HepG2 (cell line): ENCODE data around the gene CMTM8. TPM values are rescaled to one million over a fixed set of nuclear protein-coding genes. Genes with fewer than 3 reads are reported as not detected.

Source experiments
- ATAC-seq: fragments of 200-7000 bp; cut with Tn5 transposase; 3 replicates; pipeline ENCODE4 v1.9.1; 2020; ENCODE audit warnings: mild to moderate bottlenecking, moderate library complexity
- BruUV-seq: library from RNA; stranded (reverse); fragments of 400-500 nt; replicated peaks from 2 replicates; lab custom pipeline; 2021; lab: Mats Ljungman, UMichigan
- CTCF ChIA-PET: fragments of 300-600 bp; formaldehyde crosslinking; extraction: SDS; loops from one replicate; lab custom pipeline; 2021; ENCODE audit warnings: low total read pairs, inconsistent platforms, low intra/inter-chr PET ratio; lab: Yijun Ruan, JAX
- POLR2A ChIA-PET: fragments of 350-600 bp; sonication (Branson Sonifier 250); formaldehyde crosslinking; loops from one replicate; lab custom pipeline; 2020; ENCODE audit warnings: antibody characterized with exemption, inconsistent platforms; lab: Yijun Ruan, JAX
- DNase-seq: peaks from one replicate; pipeline ENCODE4 v3.0.0-alpha.2; 2015; ENCODE audit warnings: low spot score
- FAIRE-seq: peaks from 3 replicates; lab custom pipeline; 2011; peaks lifted over from hg19 to GRCh38; lab: Jason Lieb, UNC
- H2AFZ ChIP-seq: one replicate; pipeline ENCODE4 v1.6.1; 2011; ENCODE audit warnings: low read length, inconsistent platforms
- H3K27ac ChIP-seq: fragments of 300-600 bp; 3 replicates; pipeline ENCODE4 v1.8.0; 2011; ENCODE audit warnings: mixed run types, mild to moderate bottlenecking, mixed read lengths, low read length, inconsistent platforms; ENCODE audit not compliant: insufficient read depth; ENCODE audit errors: extremely low read length
- H3K27me3 ChIP-seq, 2 experiments: fragments of 200-600 bp in 1 of 2; 2 replicates in 1 of 2; 3 replicates in 1 of 2; pipeline versions ENCODE4 v1.6.0 to v1.8.0; 2011; ENCODE audit warnings: low read length in 2 of 2, mild to moderate bottlenecking in 2 of 2, moderate library complexity in 2 of 2, inconsistent platforms in 1 of 2; ENCODE audit not compliant: insufficient read depth in 2 of 2, control insufficient read depth in 1 of 2
- H3K36me3 ChIP-seq, 2 experiments: fragments of 200-600 bp in 1 of 2; replicated peaks in 1 of 2; 2 replicates in 1 of 2; 3 replicates in 1 of 2; pipeline versions ENCODE4 v1.5.1 to v1.8.0; 2011; ENCODE audit warnings: low read length in 2 of 2, inconsistent platforms in 1 of 2; ENCODE audit not compliant: insufficient read depth in 2 of 2, control insufficient read depth in 1 of 2
- H3K4me1 ChIP-seq: 2 replicates; pipeline ENCODE4 v1.5.1; 2012; ENCODE audit warnings: low read length, inconsistent platforms; ENCODE audit not compliant: insufficient read depth
- H3K4me2 ChIP-seq: 2 replicates; pipeline ENCODE4 v1.6.0; 2011; ENCODE audit warnings: low read depth, low read length, inconsistent platforms
- H3K4me3 ChIP-seq, 3 experiments: fragments of 200-600 bp in 1 of 3; sonication (generic), shearing (Covaris generic) in 1 of 3; replicated peaks in 1 of 3; 2 replicates each; pipeline ENCODE4 v1.5.1; 2011 to 2016; ENCODE audit warnings: low read length in 3 of 3, inconsistent platforms in 2 of 3, low read depth in 2 of 3, mild to moderate bottlenecking in 2 of 3, control low read depth in 1 of 3, mixed read lengths in 1 of 3; ENCODE audit not compliant: insufficient read depth in 1 of 3
- H3K79me2 ChIP-seq: one replicate; pipeline ENCODE4 v1.6.1; 2011; ENCODE audit warnings: low read length, inconsistent platforms; ENCODE audit not compliant: insufficient read depth
- H3K9ac ChIP-seq: 2 replicates; pipeline ENCODE4 v1.6.0; 2011; ENCODE audit warnings: mild to moderate bottlenecking, low read depth, low read length, inconsistent platforms; ENCODE audit not compliant: insufficient read depth
- H3K9me3 ChIP-seq: 2 replicates; pipeline ENCODE4 v1.5.1; 2012; ENCODE audit warnings: mild to moderate bottlenecking, low read length
- H4K20me1 ChIP-seq: 2 replicates; pipeline ENCODE4 v1.6.0; 2011; ENCODE audit warnings: inconsistent platforms, mild to moderate bottlenecking, low read length, moderate library complexity; ENCODE audit not compliant: insufficient read depth
- ADNP ChIP-seq: sonication (generic); formaldehyde crosslinking; IDR thresholded peaks from 2 replicates; pipeline ENCODE4 v1.4.0; 2020; ENCODE audit warnings: missing genetic modification reagents
- AKNA ChIP-seq: sonication (generic); formaldehyde crosslinking; IDR thresholded peaks from 2 replicates; pipeline ENCODE4 v1.4.0; 2020; ENCODE audit warnings: missing genetic modification reagents, borderline replicate concordance
- HINFP ChIP-seq: sonication (generic); formaldehyde crosslinking; IDR thresholded peaks from 2 replicates; pipeline ENCODE4 v1.4.0; 2020; ENCODE audit warnings: low read depth, mild to moderate bottlenecking, missing genetic modification reagents
- IRX3 ChIP-seq: sonication (generic); formaldehyde crosslinking; IDR thresholded peaks from 2 replicates; pipeline ENCODE4 v1.8.1; 2023; ENCODE audit warnings: mild to moderate bottlenecking, low read depth, missing genetic modification reagents, borderline replicate concordance
- NFRKB ChIP-seq: fragments of 450-650 bp; IDR thresholded peaks from 2 replicates; pipeline ENCODE4 v1.6.1; 2017
- RAD51 ChIP-seq: fragments of 450-650 bp; IDR thresholded peaks from 2 replicates; pipeline ENCODE4 v1.6.1; 2016; ENCODE audit warnings: borderline replicate concordance
- SETDB1 ChIP-seq: sonication (generic); formaldehyde crosslinking; IDR thresholded peaks from 2 replicates; pipeline ENCODE4 v1.5.1; 2020; ENCODE audit warnings: missing genetic modification reagents, mild to moderate bottlenecking, borderline replicate concordance
- SNAPC5 ChIP-seq: sonication (generic); formaldehyde crosslinking; IDR thresholded peaks from 2 replicates; pipeline ENCODE4 v1.8.1; 2023; ENCODE audit warnings: mild to moderate bottlenecking, missing genetic modification reagents, borderline replicate concordance
- TBL1XR1 ChIP-seq: fragments of 150-350 bp; IDR thresholded peaks from 2 replicates; pipeline ENCODE4 v1.6.1; 2014; ENCODE audit warnings: borderline replicate concordance, low read length; ENCODE audit not compliant: partially characterized antibody
- TRIM22 ChIP-seq: fragments of 450-650 bp; IDR thresholded peaks from 2 replicates; pipeline ENCODE4 v1.6.1; 2017
- YEATS2 ChIP-seq: sonication (generic); formaldehyde crosslinking; IDR thresholded peaks from 2 replicates; pipeline ENCODE4 v1.4.0; 2020; ENCODE audit warnings: missing genetic modification reagents, borderline replicate concordance
- ZMYM4 ChIP-seq: sonication (generic); formaldehyde crosslinking; IDR thresholded peaks from 2 replicates; pipeline ENCODE4 v1.8.1; 2023; ENCODE audit warnings: mild to moderate bottlenecking, missing genetic modification reagents
- ZNF205 ChIP-seq: IDR thresholded peaks from 2 replicates; pipeline ENCODE4 v1.6.1; 2018; ENCODE audit warnings: missing biosample characterization, missing genetic modification reagents
- ZNF431 ChIP-seq: sonication (generic); formaldehyde crosslinking; IDR thresholded peaks from 2 replicates; pipeline ENCODE4 v1.9.0; 2022; ENCODE audit warnings: missing genetic modification reagents, low read depth, mild to moderate bottlenecking, borderline replicate concordance
- ZNF614 ChIP-seq: IDR thresholded peaks from 2 replicates; pipeline ENCODE4 v1.6.1; 2018; ENCODE audit warnings: missing biosample characterization, missing genetic modification reagents, inconsistent platforms, borderline replicate concordance
- ZNF780A ChIP-seq: sonication (generic); formaldehyde crosslinking; IDR thresholded peaks from 2 replicates; pipeline ENCODE4 v1.8.0; 2022; ENCODE audit warnings: mild to moderate bottlenecking, missing genetic modification reagents, moderate library complexity
- WGBS: methylation state at CpG from one replicate; pipeline ENCODE4 v1.1.6; 2017; ENCODE audit warnings: low lambda C conversion rate; 5-methylcytosine and 5-hydroxymethylcytosine counted together
- in situ Hi-C: cut with HindIII; loops from 2 replicates; pipeline ENCODE4 v1.10.0; 2017; ENCODE audit warnings: low pct_unique_long_range_greater_than_20kb; ENCODE audit not compliant: extremely low pct_ligation_motif_present
- intact Hi-C: fragments of 100-400 bp; cut with micrococcal nuclease; formaldehyde crosslinking; loops from one replicate; pipeline ENCODE4 v1.10.0; 2022; ENCODE audit not compliant: unreplicated experiment
- polyA plus RNA-seq, 8 experiments: library from polyadenylated mRNA; depleted of rRNA in 3 of 8; stranded (reverse) in 7 of 8; unstranded in 1 of 8; fragments of >200 nt; fragmentation: Illumina TruSeq in 4 of 8; extraction: Trizol in 4 of 8; gene quantifications; 2 replicates each; pipeline versions ENCODE4 v1.2.1 to v1.2.3, GENCODE V29; 2011 to 2016; ENCODE audit warnings: low read depth in 4 of 8, missing spikeins in 1 of 8, mixed read lengths in 1 of 8; ENCODE audit not compliant: insufficient read depth in 1 of 8
- total RNA-seq, 5 experiments: library from RNA; depleted of rRNA; stranded (reverse); fragments of >200 nt; fragmentation: Illumina TruSeq; extraction: Trizol; gene quantifications; 2 replicates each; pipeline ENCODE4 v1.2.3, GENCODE V29; 2016; ENCODE audit warnings: low read depth in 1 of 5

The CMTM8 gene
- total and polyA plus RNA-seq, 2 of the 13 experiments (the other 11 are each of a cell fraction or from before 2014, with no cell fraction given): 8.9 to 15.8 TPM

- no peak for FAIRE-seq
- BruUV-seq: no TSS peak
- Histone ChIP-seq H3K27ac (no peak overlapping the region), H2AFZ (no peak overlapping the region), H3K9me3 (no peaks in the 10 kb centered on the region), H3K79me2 (peaks cover 9% of the 10 kb centered on the region), H3K9ac (no peak overlapping the region), H3K27me3 (no peaks in the 10 kb centered on the region), H3K4me3 (no peak overlapping the region), H4K20me1 (no peaks in the 10 kb centered on the region), H3K36me3 (no peaks in the 10 kb centered on the region), H3K4me2 (no peak overlapping the region), H3K4me1 (peaks cover 63% of the 10 kb centered on the region)
- CTCF ChIA-PET: no interaction called here
- TF ChIP-seq ZNF780A (CRISPR knock-in tag) (no peak), HINFP (CRISPR knock-in tag) (no peak), ZNF431 (CRISPR knock-in tag) (no peak), IRX3 (CRISPR knock-in tag) (no peak), ZNF205 (no peak), ZMYM4 (CRISPR knock-in tag) (no peak), SNAPC5 (CRISPR knock-in tag) (no peak), SETDB1 (CRISPR knock-in tag) (no peak), YEATS2 (CRISPR knock-in tag) (no peak), NFRKB (no peak), RAD51 (no peak), TBL1XR1 (no peak), ADNP (CRISPR knock-in tag) (no peak), AKNA (CRISPR knock-in tag) (no peak), TRIM22 (no peak), ZNF614 (no peak)
- intact Hi-C loops: loop anchor here (5.0 to 10.0 kb wide), 2 partner anchors 53 to 104 kb away; partner anchors contain the start of genes CMTM7 and CMTM8
- in situ Hi-C loops: no loop called here
- no peak for DNase-seq
- WGBS: 87% methylated on average over 3 of the region's 3 CpGs
- ATAC-seq: no peak
- POLR2A ChIA-PET: no interaction called here
These were observed 52.1 kb downstream of the CMTM8 start for GRCh38 chr3:32290619-32291018.
